Inflammatory macrophage treated with lipopolysaccharide for 4 hours (primary cell): ENCODE measurements around the gene TSPAN5.
A peak's percentile ranks its signal among the peaks of the same experiment; 100 is the strongest.
"Not testable (repeated sequence)": the region's sequence is repeated elsewhere in the genome, so short reads cannot be mapped to it uniquely, and the experiment has no call there.

Source experiments
- DNase-seq: peaks from one replicate; pipeline ENCODE4 v3.0.0-alpha.2; 2020

Gene TSPAN5

DNA sequence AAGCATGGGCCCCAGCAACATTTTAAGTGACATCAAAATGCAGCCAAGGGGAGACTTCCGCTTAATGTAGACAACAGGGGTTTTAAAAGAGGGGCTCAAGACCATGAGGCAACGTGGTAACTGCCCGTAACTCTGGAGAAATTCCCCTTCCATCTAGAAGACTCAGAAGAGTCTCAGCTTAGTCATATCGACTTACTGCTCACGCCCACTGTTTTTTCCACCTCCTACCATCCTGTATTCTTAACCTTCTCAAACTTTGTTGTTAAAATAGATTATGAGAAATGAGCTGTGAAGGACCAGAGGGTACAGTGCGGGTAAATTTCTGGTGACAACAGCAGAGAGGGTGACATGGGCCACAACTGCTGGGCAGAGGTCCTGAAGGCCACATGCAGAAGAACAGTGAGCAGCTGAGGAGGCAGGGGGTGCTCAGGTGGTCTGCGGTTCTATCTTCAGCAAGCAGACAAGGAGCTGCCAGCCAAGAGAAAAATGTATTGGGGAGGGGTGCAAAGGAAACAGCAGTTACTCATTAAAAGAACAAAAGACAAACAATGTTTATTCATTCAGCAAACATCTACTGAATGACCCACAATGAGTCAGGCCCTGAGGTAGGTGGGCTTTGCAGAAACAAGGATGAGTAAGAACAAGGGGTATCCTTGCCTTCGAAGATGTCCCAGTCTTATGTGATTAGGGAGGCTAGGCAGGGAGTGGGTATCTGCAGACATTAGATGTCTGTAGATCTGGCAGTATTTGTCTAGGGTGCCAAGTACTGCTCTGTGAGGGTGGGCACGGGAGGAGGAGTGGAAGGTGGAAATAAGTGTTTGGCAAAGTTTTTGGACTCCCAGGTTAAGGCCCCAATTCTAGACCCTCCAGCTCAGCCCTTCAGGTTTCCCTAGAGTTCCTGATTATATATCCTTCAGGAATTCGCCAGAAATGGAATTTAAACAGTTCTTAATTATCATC, 175.3 kb downstream of the TSPAN5 start:
- DNase-seq: no peak

DNA sequence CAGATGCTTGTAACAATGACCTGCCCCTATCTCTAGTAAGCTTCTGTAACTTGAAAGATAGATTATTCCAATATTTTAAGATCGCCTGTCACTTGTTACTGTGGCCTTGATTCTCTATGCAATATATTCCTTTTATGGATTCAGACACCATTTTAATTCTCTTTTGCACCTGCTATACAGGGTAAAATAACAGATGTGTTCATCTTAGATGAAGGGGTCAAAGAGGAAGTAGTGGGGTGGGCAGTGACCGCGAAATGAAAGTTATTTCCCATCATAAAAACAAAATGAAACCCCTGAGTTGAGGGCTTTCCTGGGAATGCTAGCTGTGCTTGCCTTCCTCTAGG, 175.9 kb downstream of the TSPAN5 start:
- DNase-seq: no peak

DNA sequence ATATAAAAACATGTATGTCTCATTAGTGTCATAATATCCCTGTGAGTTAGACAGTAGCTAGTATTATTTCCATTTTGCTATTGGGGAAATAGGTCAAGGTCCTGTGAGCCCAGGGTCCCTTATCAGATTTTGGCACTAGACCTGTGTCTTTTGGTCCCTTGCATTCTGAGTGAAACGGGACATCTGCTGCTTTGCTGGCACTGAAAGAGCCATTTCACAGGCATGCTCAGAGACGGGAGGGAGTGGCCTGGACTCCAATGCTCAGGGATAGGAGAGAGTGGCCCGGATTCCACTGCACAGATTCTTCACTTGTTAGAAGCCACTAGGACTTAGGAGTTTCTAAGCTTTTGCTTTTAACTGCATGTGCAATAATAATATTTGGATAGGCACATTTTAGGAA, 177.2 kb downstream of the TSPAN5 start:
- DNase-seq: no peak

DNA sequence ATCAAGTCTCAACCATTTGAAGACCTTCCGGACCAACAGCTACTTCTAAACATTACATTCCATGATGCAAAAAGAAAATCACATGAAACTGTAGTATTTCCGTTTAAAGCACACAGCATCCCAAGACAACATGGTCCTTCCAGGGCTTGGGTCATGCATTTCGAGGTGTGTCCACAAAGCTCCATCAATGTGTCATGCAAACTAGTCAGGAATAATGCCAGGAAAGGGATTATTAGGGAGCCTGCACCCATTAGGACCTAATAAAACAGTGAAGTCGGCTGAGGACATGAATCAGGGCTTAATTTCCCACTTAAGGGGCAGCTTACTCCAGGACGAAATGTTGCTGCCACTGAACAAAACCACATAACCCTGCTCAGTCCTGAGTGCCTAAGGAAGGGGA, 177.9 kb downstream of the TSPAN5 start:
- DNase-seq: no peak

DNA sequence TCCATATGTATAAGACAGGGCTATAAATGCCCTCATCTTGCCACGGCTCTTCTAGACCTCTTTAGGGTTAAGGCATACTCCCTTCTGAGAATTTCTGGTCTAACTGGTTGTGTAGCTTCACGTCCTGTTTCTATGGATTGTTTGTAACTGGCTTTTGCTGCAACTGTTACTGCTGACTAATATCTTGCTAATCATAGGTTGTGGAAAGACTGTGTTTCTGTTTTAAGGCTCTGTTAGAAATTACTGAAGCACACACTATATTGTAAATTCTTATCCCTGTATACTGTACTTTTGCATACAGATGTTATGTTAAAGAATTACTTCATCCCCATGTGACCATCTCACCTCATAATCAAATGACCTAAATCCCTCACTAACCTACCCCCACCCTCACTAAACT, 178.8 kb downstream of the TSPAN5 start:
- DNase-seq: not testable (repeated sequence)

DNA sequence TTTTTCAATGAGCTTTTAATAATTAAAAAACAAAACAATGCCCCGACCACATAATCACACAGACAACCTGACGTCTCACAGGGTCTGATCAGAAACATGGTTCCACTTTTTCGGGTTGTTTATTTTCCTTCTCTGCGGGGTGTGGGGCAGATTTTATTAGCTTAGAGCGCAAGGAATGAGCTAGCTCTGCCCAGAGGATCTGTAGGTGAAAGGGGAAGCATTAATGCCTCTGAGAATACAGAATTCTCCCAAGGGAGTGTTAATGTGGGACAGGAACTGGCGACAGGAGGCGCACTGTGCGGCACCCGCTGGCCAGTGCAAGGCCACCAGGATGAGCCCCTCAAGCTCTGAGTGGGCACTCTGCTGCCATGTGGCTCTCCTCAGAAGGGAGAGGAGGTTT, 181.5 kb downstream of the TSPAN5 start:
- no peak for DNase-seq

DNA sequence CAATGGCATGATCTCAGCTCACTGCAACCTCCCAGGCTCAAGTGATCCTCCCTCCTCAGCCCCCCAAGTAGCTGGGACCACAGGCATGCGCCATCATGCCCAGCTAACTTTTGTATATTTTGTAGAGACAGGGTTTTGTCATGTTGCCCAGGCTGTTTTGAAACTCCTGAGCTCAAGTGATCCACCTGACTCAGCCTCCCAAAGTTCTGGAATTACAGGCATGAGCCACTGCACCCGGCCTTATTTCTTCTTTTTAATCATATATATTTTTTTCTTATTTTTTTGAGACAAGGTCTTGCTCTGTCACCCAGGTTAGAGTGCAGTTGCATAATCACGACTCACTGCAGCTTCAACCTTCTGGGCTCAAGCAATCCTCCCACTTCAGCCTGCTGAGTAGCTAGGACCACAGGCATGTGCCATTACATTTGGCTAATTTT, 184.0 kb downstream of the TSPAN5 start:
- peak; percentile 28 for DNase-seq

DNA sequence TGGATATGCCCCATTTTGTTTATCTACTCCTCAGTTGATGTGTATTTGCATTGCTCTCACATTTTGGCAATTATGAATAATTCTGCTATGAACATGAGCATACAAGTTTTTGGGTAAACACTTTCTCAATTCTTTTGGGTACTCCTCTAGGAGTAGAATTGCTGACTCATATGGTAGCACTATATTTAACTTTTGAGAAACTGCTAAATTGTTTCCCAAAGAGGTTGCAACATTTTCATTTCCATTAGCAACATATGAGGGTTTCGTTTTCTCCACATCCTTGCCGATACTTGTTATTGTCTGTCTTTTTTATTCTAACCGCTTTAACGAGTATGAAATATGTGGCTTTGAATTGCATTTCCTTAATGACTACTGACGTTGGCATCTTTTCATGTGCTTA, 185.4 kb downstream of the TSPAN5 start:
- peak; percentile 39 for DNase-seq

DNA sequence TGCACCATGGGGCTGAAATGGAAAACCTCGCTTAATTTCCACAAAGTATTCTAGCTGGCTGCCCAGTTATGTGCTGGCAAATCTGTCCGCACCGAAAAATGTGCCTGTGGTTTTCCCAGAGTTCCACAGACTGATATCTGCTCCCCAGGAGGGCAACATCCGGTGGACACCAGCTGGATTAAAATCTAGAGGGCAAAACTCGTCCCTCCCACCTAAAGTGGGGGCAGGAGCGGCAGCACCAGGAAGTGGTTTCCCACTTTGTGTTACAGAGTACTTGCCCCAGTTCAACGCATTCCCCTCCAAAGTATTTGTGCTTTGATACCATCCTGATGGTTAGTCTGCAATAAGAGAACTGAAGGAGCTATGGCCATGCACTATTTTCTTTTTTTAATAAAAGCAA, 187.6 kb downstream of the TSPAN5 start:
- no peak for DNase-seq

DNA sequence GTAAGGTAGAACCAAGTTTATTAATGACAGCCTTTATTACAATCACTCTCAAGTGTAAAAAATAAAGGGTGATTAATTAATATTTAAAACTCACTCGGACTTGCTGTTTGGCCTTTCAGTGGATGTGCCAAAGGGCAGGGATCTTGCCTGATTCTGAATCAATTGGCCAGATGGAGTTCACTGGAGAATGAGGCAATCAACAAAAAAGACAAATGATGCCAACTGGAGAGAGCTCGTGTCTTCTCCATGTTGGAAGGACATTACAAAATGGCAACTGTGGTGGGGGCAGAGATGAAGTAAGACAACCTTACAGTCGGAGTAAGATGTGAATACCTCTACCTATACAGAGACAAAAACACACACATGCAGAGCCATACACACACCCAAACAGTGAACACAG, 188.0 kb downstream of the TSPAN5 start:
- DNase-seq: no peak

DNA sequence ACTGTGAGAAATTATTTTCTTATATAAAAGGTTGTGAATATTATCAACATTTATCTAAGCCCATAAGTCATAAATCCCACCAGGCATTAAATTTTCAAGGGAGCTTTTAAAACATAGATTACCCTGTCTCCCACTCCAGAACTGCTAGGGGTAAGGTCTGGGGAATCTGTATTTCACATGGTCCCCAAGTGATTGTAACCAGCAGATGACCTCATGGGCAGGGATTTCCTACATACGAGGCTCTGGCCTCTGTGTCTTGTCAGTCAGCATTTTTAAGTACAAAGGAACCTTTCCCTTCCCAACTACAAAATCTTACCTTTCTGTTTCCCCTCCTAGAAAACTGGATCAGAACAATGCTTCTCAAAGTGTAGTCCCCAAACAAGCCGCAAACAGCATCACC, 188.6 kb downstream of the TSPAN5 start:
- DNase-seq: no peak

DNA sequence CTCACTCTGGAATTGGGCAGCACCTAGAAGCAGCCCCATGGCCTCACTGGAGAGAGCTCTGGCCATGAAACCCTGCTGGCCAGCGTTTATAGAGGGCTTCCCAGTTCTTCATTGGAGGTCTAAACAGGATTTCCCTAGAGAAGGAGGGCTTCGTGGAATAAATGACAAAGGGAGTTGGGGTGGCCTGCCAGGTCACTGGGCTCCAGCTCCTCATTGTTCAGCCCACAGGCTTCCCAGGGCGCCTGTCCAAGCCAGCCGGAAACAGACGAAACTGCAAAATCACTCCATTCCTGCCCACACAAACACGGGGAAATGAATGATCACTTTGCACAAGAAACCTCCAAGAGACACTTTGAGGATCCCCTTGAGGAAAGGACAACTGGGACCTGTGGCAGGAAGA, 189.7 kb downstream of the TSPAN5 start:
- peak; percentile 50 for DNase-seq

DNA sequence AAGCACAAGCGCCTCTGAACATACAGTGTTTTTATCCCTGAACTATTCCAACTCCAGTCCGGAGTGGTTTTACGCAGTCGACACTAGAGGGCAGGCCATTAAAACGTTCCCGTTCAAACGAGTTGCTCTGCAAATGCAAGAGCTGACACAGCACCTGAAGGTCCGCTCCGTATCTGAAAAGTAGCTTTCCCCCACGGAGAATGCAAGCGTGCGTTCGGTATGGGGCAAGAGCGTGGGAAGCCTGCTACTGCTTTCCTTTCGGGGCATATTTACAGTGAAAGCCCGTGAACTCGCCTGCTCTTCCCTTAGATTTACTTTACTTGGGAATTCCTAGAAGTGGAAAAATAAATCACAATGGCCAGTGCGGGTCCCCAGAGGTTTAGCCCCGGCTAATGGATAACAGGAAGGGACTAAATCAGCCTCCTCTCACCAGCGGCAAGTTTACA, 190.8 kb downstream of the TSPAN5 start:
- DNase-seq: peak; percentile 78

DNA sequence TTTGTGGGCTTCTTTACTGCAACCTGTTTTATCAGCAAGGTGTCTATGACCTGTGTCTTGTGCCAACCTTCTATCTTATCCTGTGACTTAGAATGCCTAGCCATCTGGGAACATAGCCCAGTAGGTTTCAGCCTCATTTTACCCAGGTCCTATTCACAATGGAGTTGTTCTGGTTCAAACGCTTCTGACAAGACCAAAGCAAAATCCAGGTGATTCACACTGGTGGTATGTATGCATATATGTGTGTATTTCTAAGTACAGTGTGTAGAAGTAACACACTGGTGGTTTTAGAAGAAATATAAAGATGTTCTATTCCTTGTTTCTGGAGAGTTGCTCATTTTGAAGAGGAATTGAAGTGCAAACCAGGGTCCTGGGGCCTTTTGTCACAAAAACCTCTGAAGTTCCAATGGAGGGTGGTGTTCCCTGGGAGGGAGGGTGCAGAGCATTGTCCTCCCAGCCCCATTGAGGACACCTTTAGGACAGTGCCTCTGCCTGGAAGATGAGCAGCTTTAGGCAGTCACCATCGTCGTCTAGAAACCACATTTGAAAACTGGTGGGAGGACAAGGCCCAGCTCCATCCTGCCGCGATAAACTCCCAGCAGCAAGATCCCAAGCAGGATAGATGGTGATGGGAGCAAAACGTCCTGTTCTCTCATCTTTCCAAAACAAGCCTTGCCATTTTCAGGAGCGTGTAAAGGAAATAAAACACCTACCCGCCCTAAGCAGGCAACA, 191.4 kb downstream of the TSPAN5 start:
- DNase-seq: no peak

DNA sequence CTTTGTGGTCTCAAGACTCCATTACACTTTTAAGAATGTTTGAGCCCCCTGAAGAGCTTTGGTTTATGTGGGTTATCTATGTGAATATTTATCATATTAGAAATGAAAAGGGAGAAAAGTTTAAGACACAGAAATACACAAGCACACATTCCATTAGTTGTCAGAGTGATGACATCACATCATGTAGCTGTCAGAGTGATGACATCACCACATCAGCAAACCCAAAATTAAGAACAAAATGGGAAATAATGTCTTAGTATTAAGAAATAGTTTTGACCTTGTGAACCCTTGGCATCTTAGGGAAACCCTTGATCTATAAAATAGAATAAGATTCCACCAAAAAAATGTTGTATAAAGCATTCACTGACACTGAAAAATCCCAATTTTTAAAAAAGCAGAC, 195.9 kb downstream of the TSPAN5 start:
- no peak for DNase-seq

DNA sequence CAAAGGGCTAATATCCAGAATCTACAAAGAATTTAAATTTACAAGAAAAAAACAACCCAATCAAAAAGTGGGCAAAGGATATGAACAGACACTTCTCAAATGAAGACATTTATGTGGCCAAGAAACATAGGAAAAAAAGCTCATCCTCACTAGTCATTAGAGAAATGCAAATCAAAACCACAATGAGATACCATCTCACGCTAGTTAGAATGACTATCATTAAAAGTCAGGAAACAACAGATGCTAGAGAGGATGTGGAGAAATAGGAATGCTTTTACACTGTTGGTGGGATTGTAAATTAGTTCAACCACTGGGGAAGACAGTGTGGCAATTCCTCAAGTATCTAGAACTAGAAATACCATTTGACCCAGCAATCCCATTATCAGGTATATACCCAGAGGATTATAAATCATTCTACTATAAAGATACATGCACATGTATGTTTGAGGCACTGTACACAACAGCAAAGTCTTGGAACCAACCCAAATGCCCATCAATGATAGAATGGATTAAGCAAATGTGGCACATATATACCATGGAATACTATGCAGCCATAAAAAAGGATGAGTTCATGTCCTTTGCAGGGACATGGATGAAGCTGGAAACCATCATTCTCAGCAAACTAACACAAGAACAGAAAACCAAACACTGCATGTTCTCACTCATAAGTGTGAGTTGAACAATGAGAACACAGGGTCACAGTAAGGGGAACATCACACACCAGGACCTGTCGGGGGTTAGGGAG, 197.1 kb downstream of the TSPAN5 start:
- DNase-seq: not testable (repeated sequence)

DNA sequence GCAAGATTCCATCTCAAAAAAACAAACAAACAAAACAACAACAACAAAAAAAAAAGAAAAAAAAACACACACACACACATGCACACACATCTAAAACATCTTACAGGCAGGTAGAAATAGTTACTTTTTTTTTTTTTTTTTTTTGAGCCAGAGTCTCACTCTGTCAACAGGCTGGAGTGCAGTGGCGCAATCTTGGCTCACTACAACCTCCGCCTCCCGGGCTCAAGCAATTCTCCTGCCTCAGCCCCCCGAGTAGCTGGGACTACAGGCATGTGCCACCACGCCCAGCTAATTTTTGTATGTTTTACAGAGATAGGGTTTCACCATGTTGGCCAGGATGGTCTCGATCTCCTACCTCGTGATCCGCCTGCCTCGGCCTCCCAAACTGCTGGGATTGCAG, 201.0 kb downstream of the TSPAN5 start:
- not testable (repeated sequence) for DNase-seq

DNA sequence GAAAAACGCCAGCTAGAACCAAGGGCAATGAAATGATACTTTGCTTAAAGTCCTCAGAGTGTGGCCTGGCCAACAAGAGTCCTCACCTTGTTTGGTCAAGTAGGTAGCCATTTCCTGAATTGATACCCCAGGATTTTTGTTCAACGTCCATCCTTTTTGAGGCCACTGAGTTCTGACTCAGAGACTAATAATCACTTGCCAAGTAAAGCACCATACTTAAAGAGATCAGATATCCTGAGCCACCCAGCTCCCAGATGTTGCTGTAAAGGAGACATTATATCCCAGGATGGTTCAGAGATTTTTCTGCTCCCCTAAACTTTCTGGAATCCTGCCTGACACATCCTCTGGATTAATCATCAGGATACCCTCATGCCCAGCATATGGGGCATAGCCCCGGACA, 206.3 kb downstream of the TSPAN5 start:
- no peak for DNase-seq

DNA sequence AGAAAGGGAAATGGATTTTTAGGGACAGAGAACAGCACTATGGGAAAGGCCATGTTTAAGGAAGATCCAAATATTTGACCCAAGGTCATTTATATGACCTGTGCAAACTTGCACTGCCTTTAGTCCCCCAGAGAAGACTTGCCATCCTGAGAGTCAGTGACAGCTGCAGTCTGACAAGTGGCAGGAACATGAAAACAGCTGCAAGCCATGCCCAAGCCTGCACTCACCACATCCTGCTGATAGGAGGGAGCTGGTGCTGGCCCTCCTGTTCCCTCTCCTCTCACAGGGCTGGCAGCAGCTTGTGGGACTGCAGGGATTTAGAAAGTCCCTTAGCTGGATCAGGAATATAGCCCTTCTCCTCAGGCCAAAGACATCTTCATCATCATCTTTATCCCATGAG, 209.5 kb downstream of the TSPAN5 start:
- no peak for DNase-seq

DNA sequence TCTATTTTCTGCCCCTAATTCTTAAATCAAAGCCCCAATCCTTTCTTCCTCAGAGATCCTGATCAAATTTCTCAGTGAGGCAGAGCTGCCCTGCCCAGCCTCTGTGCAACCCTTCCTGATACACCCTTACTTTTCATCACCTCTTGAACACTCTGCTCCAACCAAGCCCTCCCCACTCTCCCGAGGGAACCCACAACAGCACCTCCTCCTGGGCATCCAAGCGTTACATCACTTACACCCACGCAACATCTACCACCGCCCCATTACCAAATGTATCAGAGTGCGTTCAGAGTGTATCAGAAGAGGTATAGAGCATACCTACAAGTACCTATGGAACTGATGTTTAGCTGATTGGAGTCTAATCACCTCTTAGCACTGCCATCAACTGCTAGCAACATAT, 210.8 kb downstream of the TSPAN5 start:
- no peak for DNase-seq

DNA sequence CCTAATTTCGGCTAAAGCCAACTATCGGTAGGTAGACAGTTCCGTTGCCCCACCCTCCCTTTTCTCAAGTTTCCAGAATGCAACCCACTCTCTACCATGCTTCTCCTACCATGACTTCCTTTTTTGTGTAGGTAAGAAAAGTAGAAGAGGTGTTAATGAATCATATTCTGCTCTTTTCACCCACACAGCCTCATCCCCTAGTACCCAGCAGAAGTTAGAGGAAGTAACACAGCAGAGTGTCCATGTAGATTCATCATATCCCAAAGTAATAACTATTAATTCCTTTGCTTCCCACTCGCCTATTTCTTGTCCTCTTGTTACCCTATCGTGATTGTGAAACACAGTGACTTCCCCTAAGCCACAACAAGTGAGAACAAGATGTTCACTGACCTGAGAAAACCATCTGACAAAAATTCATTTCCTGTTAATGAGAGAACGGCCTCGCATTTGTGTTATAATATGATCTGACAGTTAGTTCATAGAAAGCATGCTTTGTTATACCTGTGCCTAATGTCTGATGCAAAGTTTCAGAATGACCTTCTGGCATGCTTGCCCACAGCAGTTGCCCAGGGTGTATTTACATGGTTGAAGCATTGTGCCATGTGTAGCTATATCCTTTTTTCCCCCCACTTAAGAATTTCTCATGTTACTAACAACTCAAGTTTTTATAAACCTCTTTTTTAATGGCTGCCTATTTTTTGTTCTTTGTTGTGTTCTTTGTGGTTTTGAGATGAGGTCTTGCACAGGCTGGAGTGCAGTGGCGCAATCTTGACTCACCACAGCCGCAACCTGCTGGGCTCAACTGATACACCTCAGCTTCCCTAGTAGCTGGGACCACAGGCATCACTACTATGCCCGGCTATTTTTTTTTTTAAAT, 211.7 kb downstream of the TSPAN5 start:
- DNase-seq: peak; percentile 67

DNA sequence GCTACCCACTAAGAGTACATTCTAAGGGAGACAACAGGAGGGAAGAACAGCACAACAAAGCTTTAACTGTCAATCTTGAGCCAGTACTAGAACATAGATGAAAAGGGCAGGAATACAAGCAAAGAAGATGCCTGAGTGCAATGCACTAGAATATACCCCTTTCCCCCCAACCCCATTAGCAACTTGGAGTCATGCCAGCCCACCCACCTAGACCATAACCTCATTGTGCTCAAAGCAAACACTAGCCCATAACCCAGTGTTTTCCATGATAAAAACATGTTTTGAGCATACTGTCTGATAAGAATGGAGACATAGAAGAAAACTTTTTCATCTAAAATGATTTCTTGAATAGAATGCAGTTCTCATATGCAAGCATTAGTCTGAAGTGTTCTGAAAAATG, 214.0 kb downstream of the TSPAN5 start:
- no peak for DNase-seq
